ENCODE results near the gene GPR151.

Gene GPR151

GRCh38 chr5:146490089-146490843 is 25.7 kb downstream of the GPR151 start:
- Mint-ChIP-seq H3K9me3 (ENCODE audit: low read depth) (no peaks in the 10 kb centered on the region), H3K27me3 (no peaks in the 10 kb centered on the region), H3K36me3 (peaks cover 19% of the 10 kb centered on the region), H3K4me1 (ENCODE audit: low read depth) (no peaks in the 10 kb centered on the region), H3K4me3 (no peak overlapping the region), H3K27ac (peak overlapping the region; percentile 5)

DNA sequence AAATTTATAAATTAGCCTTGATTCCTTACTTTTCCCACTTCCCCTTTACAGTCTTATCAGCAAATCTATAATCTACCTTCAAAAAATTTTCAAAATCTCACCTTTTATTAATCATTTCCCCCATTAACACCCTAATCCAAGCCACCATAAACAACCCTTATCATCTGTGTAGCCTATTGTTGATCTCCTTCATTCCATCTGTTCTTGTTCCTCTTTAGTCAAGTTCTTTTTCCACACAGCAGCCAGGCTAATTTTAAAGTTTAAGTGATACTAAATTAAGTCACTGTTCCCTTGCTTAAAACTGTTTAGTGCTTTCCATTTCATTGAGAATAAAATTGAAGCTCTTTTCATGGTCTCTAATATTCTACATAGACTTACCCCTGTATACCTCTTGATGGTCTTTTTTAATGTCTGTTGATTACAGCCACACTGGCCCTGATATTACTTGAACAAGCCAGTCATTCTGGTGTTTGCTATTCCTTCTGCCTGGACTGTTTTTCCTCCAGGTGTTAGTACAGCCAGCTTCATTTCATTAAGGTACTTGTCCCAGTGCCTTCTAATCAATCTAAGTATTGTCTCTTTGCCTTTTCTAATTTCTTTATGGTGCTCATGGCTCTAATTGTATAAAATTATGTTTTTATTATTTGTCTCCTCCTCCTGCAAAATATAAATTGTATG is 31.1 kb downstream of the GPR151 start:
- no peaks in the 10 kb centered on the region for H3K9me3 Mint-ChIP-seq (ENCODE audit: low read depth)
- no peaks in the 10 kb centered on the region for H3K4me1 Mint-ChIP-seq (ENCODE audit: low read depth)
- no peak overlapping the region for H3K27ac Mint-ChIP-seq
- H3K4me3 Mint-ChIP-seq, result no peak overlapping the region
- H3K27me3 Mint-ChIP-seq, result no peaks in the 10 kb centered on the region
- peaks cover 28% of the 10 kb centered on the region for H3K36me3 Mint-ChIP-seq

DNA sequence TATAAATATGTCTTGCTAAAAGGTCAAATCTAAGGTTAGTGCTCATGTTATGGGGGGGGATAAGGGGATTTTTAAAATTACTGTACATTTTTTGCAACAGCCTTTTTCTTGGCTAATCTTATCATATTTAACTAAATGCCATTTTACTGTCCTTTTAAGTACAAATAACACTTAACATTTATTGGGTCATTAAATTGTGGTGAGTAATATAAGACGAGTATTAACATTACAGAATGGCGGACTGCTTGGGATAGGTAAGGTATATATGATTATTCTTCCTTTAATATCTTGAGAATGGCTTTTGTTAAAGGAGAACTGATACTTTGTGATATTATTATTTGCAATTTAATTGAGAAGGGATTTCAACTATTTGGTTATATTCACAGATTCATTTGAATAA is 33.2 kb downstream of the GPR151 start:
- no peaks in the 10 kb centered on the region for H3K4me1 Mint-ChIP-seq (ENCODE audit: low read depth)
- H3K4me3 Mint-ChIP-seq, result no peak overlapping the region
- no peak overlapping the region for H3K27ac Mint-ChIP-seq
- peaks cover 16% of the 10 kb centered on the region for H3K36me3 Mint-ChIP-seq
- H3K9me3 Mint-ChIP-seq (ENCODE audit: low read depth), result no peaks in the 10 kb centered on the region
- H3K27me3 Mint-ChIP-seq, result no peaks in the 10 kb centered on the region

DNA sequence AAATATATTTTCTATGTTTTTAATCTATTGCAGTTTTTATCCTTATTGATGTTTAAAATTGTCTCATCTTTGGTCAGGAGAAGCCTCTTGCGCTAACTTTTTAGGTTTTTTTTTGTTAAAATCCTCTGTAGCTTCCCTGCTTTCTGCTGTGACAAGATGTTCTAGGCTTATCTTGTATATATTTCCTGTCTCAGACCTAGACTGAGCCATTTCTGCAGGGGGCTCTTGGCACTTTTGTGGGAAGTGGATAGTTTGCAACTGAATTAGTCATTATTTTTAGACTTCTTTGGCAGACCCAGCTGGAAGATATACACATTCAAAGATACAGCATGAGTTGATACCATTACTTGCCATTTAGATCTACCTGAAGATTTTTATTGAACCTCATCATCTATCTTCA is 40.1 kb downstream of the GPR151 start:
- Mint-ChIP-seq H3K9me3 (ENCODE audit: low read depth) (no peaks in the 10 kb centered on the region), H3K36me3 (peaks cover 21% of the 10 kb centered on the region), H3K4me3 (no peak overlapping the region), H3K27ac (no peak overlapping the region), H3K4me1 (ENCODE audit: low read depth) (no peaks in the 10 kb centered on the region), H3K27me3 (no peaks in the 10 kb centered on the region)

DNA sequence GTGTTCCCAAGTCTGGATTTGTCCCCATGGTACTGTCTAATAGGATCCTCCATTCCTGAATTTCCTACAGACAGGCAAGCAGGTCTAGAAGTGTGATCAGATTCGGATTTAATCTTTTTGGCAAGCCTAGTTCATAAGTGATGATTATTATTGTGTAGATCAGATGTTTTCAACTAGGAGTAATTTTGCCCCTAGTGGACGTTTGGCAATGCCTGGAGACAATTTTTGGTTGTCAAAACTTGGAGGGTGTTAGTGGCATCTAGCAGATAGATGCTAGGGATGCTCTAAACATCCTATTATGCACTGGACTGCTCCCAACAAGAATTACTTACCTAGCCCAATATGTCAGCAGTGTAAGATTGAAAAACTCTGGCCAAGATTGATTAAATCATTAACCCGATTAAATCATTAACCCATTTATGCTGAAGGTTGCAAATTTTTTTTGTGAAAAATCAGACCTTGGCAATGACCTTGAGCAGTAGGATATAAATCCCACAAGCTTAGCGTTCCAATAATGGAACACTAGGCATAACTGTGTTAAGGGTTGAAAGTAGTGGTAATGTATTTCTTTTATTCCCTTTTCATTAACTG is 40.7 kb downstream of the GPR151 start:
- Mint-ChIP-seq H3K36me3 (peaks cover 22% of the 10 kb centered on the region), H3K9me3 (ENCODE audit: low read depth) (no peaks in the 10 kb centered on the region), H3K27me3 (no peaks in the 10 kb centered on the region), H3K4me3 (no peak overlapping the region), H3K4me1 (ENCODE audit: low read depth) (no peaks in the 10 kb centered on the region), H3K27ac (no peak overlapping the region)

DNA sequence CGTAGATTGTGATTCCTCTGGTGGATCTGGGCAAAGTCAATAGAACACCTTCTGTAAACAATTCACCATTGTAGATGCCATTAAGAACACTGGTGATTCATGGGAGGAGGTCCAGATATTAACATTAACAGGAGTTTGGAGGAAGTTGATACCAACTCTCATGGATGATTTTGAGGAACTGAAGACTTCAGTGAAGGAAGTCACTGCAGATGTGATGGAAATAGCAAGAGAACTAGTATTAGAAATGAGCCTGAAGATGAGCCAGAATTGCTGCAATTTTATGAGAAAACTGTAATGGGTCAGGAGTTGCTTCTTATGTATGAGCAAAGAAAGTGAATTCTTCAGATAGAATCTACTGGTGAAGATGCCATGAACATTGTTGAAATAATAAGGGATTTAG is 41.9 kb downstream of the GPR151 start:
- H3K4me1 Mint-ChIP-seq (ENCODE audit: low read depth), result no peaks in the 10 kb centered on the region
- no peak overlapping the region for H3K4me3 Mint-ChIP-seq
- peaks cover 22% of the 10 kb centered on the region for H3K36me3 Mint-ChIP-seq
- H3K9me3 Mint-ChIP-seq (ENCODE audit: low read depth), result no peaks in the 10 kb centered on the region
- no peaks in the 10 kb centered on the region for H3K27me3 Mint-ChIP-seq
- H3K27ac Mint-ChIP-seq, result peak overlapping the region; percentile 42

GRCh38 chr5:146467760-146468159 is 48.2 kb downstream of the GPR151 start:
- peak overlapping the region; percentile 47 for H3K27ac Mint-ChIP-seq
- no peaks in the 10 kb centered on the region for H3K27me3 Mint-ChIP-seq
- no peaks in the 10 kb centered on the region for H3K9me3 Mint-ChIP-seq (ENCODE audit: low read depth)
- H3K4me1 Mint-ChIP-seq (ENCODE audit: low read depth), result peaks cover 22% of the 10 kb centered on the region
- H3K4me3 Mint-ChIP-seq, result no peak overlapping the region
- peaks cover 19% of the 10 kb centered on the region for H3K36me3 Mint-ChIP-seq

- Mint-ChIP-seq H3K4me1 (ENCODE audit: low read depth) (peaks cover 25% of the 10 kb centered on the region), H3K27ac (no peak overlapping the region), H3K9me3 (ENCODE audit: low read depth) (no peaks in the 10 kb centered on the region), H3K4me3 (no peak overlapping the region), H3K36me3 (peaks cover 18% of the 10 kb centered on the region), H3K27me3 (no peaks in the 10 kb centered on the region)
Observed at GRCh38 chr5:146466521-146467349, 49.3 kb downstream of the GPR151 start.

GRCh38 chr5:146463446-146463845 is 52.5 kb downstream of the GPR151 start:
- no peak overlapping the region for H3K4me3 Mint-ChIP-seq
- H3K4me1 Mint-ChIP-seq (ENCODE audit: low read depth), result peaks cover 38% of the 10 kb centered on the region
- peaks cover 16% of the 10 kb centered on the region for H3K36me3 Mint-ChIP-seq

More at GRCh38 chr5:146463446-146463845, 52.5 kb downstream of the GPR151 start:
- no peak overlapping the region for H3K27ac Mint-ChIP-seq
- no peaks in the 10 kb centered on the region for H3K27me3 Mint-ChIP-seq
- no peaks in the 10 kb centered on the region for H3K9me3 Mint-ChIP-seq (ENCODE audit: low read depth)

All from activated naive CD8-positive, alpha-beta T cell (primary cell).